ENCODE results near the gene UNC119B.

Gene UNC119B

DNA sequence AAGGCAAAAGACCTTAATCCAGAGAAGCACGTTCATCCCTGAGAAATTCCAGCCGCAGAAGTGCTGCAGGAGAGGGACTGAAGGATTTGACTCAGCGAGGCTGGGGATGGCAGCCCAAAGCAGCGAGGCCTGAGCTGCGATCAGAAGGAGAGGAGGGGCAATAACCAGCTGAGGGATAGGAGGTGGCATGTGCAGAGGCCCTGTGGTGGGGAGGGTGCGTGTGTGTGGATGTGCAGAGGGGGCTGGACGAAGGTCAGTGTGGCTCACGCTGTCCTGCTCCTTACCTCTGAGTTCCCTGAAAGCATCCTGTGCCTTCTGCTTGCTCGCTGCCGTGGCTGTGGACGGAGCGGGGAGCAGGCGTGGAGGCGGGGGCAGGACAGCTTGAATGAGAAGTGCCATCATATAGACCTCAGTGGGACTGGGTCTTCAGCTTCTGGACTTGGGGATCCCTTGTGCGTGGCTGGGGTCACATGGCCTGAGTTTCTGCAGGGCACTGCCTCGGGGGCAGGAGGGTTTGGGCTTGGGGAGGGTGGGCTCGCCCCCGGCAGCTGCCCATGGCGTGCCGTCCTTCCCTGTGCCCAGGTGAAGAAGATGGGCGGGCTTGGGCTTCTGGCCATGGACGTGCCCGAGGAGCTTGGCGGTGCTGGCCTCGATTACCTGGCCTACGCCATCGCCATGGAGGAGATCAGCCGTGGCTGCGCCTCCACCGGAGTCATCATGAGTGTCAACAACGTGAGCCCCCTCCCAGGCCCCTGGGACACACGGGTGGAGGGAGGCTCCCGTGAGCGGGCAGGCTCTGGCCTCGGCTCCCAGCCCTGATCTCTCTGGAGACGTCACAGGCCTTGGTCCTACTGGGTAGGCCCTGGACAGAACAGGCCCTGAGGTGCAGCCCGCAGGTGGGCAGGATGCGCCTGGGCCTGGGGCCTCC lies 26.4 kb downstream of the UNC119B start:
- no peaks in the 10 kb centered on the region for H3K4me1 Mint-ChIP-seq
- ATAC-seq: no peak
- no peaks in the 10 kb centered on the region for H3K36me3 Mint-ChIP-seq (ENCODE audit: low read depth)
- H3K4me3 Mint-ChIP-seq: no peak overlapping the region
- H3K9me3 Mint-ChIP-seq: no peaks in the 10 kb centered on the region
- H3K27me3 Mint-ChIP-seq: no peaks in the 10 kb centered on the region
- DNase-seq: no peak
- H3K27ac Mint-ChIP-seq: no peak overlapping the region

GRCh38 chr12:120737557-120738251 lies 27.4 kb downstream of the UNC119B start:
- no peak overlapping the region for H3K4me3 Mint-ChIP-seq
- H3K27me3 Mint-ChIP-seq: no peaks in the 10 kb centered on the region
- H3K36me3 Mint-ChIP-seq (ENCODE audit: low read depth): no peaks in the 10 kb centered on the region
- ATAC-seq (no peak), DNase-seq (no peak)
- H3K27ac Mint-ChIP-seq: no peak overlapping the region
- H3K4me1 Mint-ChIP-seq: no peaks in the 10 kb centered on the region
- H3K9me3 Mint-ChIP-seq: no peaks in the 10 kb centered on the region

- H3K9me3 Mint-ChIP-seq: no peaks in the 10 kb centered on the region
- ATAC-seq: no peak
- H3K27me3 Mint-ChIP-seq: no peaks in the 10 kb centered on the region
- no peak overlapping the region for H3K4me3 Mint-ChIP-seq
- H3K4me1 Mint-ChIP-seq: no peaks in the 10 kb centered on the region
- no peak overlapping the region for H3K27ac Mint-ChIP-seq
- H3K36me3 Mint-ChIP-seq (ENCODE audit: low read depth): no peaks in the 10 kb centered on the region
- no peak for DNase-seq
These were observed 28.2 kb downstream of the UNC119B start for GRCh38 chr12:120738252-120739030.

DNA sequence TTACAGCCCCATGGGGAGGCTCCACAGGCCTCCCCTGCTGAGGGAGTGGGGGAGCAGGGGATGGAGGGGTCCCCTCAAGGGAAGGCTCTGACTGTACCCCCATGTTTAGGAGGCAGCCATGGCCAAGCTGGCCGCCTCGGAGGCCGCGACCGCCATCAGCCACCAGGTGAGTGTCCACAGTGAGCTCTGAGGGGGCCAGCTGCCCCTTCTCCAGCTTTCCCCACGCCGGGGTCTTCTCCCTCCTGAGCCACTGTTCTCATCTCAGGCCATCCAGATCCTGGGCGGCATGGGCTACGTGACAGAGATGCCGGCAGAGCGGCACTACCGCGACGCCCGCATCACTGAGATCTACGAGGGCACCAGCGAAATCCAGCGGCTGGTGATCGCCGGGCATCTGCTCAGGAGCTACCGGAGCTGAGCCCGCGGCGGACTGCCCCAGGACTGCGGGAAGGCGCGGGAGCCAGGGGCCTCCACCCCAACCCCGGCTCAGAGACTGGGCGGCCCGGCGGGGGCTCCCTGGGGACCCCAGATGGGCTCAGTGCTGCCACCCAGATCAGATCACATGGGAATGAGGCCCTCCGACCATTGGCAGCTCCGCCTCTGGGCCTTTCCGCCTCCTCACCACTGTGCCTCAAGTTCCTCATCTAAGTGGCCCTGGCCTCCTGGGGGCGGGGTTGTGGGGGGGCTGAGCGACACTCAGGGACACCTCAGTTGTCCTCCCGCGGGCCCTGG lies 28.9 kb downstream of the UNC119B start:
- DNase-seq (no peak), ATAC-seq (no peak)
- Mint-ChIP-seq H3K9me3 (no peaks in the 10 kb centered on the region), H3K4me3 (no peak overlapping the region), H3K36me3 (ENCODE audit: low read depth) (no peaks in the 10 kb centered on the region), H3K4me1 (no peaks in the 10 kb centered on the region), H3K27me3 (no peaks in the 10 kb centered on the region), H3K27ac (no peak overlapping the region)

DNA sequence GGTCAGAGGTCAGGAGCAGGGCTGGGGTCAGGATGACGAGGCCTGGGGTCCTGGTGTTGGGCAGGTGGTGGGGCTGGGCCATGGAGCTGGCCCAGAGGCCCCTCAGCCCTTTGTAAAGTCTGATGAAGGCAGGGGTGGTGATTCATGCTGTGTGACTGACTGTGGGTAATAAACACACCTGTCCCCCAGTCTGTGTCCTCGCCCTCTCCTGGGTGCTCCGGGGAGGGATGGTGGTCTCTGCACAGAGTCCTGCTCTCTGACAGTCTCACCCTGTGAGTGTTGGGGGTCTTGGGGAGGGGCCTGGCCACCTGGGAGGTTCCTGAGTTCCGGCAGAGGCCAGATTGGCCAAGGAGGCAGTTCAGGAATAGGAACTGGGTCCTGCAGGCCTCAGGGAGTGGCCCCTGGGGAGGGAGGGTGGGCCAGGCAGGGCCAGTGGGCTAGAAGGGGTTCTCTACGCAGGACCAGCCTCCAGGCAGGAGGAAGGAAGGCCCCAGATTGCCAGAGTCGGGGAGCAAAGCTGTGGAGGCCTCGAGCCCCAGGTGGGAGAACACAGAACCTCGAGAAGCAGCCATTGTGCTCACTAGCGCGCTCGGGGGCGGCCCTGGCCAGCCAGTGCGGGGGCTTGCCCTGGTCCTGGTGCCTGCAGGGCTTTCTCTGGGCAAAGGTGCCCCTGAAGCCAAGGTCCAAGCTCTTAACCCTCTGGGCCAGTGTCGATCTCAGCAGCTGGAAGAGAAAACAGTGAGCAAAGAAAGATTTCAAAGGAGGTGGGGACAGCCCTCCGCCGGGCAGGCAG lies 29.8 kb downstream of the UNC119B start:
- no peaks in the 10 kb centered on the region for H3K9me3 Mint-ChIP-seq
- no peak overlapping the region for H3K27ac Mint-ChIP-seq
- H3K4me1 Mint-ChIP-seq: no peaks in the 10 kb centered on the region
- no peaks in the 10 kb centered on the region for H3K36me3 Mint-ChIP-seq (ENCODE audit: low read depth)
- H3K4me3 Mint-ChIP-seq: no peak overlapping the region
- no peak for ATAC-seq
- no peaks in the 10 kb centered on the region for H3K27me3 Mint-ChIP-seq
- DNase-seq: no peak

- H3K4me3 Mint-ChIP-seq: no peak overlapping the region
- no peaks in the 10 kb centered on the region for H3K9me3 Mint-ChIP-seq
- no peaks in the 10 kb centered on the region for H3K4me1 Mint-ChIP-seq
- H3K27me3 Mint-ChIP-seq: no peaks in the 10 kb centered on the region
- no peak overlapping the region for H3K27ac Mint-ChIP-seq
- DNase-seq (no peak), ATAC-seq (no peak)
- no peaks in the 10 kb centered on the region for H3K36me3 Mint-ChIP-seq (ENCODE audit: low read depth)
These were observed 30.6 kb downstream of the UNC119B start for GRCh38 chr12:120740871-120741270.

DNA sequence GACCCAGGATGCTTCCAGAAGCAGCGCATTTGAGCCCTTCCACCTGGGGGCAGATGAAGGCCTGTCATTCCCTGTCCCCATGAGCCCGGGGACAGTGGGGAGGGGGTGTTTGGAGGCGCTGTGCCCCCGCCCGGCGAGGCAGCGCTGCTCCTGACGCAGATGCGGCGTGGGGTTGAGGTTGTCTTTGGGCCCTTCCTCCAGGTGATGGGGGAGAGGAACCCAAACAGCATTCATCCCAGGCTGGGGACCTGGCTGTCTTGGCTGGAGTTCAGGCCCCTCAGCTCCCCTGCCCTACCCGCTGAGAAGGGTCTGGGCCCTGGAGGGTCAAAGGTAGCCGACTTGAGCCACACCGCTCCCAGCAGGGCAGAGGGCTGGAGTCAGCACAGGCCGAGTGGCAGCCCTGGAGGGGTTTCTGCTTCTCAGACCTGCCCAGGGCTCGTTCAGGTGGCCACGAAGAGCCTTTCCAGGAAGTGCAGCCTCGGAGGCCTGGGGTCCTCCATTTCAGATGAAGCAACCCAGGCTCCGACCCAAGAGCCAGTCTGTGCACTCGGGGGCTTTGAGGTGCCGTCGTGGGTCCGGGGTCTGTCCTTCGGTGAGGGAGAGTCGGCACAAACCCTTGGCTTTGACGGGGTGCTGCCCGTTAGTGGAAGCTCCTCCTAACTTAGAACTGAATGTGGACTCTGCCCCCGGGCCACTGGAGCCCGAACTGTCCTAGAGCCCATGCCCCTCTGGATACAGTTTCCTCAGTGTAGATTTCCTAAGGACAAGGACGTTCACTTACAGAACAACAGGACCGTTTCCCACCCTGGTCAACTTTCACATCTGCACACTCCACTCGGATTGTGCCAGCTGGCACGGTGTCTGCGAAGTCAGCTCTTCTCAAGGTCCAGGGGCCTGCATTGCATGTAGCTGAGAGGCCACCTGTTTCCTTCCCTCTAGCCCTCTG lies 31.5 kb downstream of the UNC119B start:
- H3K36me3 Mint-ChIP-seq (ENCODE audit: low read depth): no peaks in the 10 kb centered on the region
- H3K9me3 Mint-ChIP-seq: no peaks in the 10 kb centered on the region
- no peak overlapping the region for H3K27ac Mint-ChIP-seq
- H3K27me3 Mint-ChIP-seq: no peaks in the 10 kb centered on the region
- DNase-seq: no peak
- no peak overlapping the region for H3K4me3 Mint-ChIP-seq
- no peaks in the 10 kb centered on the region for H3K4me1 Mint-ChIP-seq
- no peak for ATAC-seq

GRCh38 chr12:120744922-120745493 lies 34.8 kb downstream of the UNC119B start:
- no peak for DNase-seq
- Mint-ChIP-seq H3K9me3 (no peaks in the 10 kb centered on the region), H3K27ac (no peak overlapping the region), H3K36me3 (ENCODE audit: low read depth) (no peaks in the 10 kb centered on the region), H3K27me3 (no peaks in the 10 kb centered on the region), H3K4me3 (no peak overlapping the region), H3K4me1 (no peaks in the 10 kb centered on the region)
- no peak for ATAC-seq

GRCh38 chr12:120748242-120748641 lies 38.0 kb downstream of the UNC119B start:
- ATAC-seq (no peak), DNase-seq (no peak)
- Mint-ChIP-seq H3K27ac (no peak overlapping the region), H3K27me3 (peaks cover 3% of the 10 kb centered on the region), H3K9me3 (no peaks in the 10 kb centered on the region), H3K36me3 (ENCODE audit: low read depth) (no peaks in the 10 kb centered on the region), H3K4me3 (no peak overlapping the region), H3K4me1 (no peaks in the 10 kb centered on the region)

- no peak overlapping the region for H3K27ac Mint-ChIP-seq
- H3K27me3 Mint-ChIP-seq: peaks cover 5% of the 10 kb centered on the region
- ATAC-seq: no peak
- peaks cover 4% of the 10 kb centered on the region for H3K9me3 Mint-ChIP-seq
- no peak for DNase-seq
- no peak overlapping the region for H3K4me3 Mint-ChIP-seq
- no peaks in the 10 kb centered on the region for H3K36me3 Mint-ChIP-seq (ENCODE audit: low read depth)
- H3K4me1 Mint-ChIP-seq: no peaks in the 10 kb centered on the region
These were observed 39.0 kb downstream of the UNC119B start for GRCh38 chr12:120749256-120749655.

GRCh38 chr12:120750806-120751205 lies 40.5 kb downstream of the UNC119B start:
- H3K4me1 Mint-ChIP-seq: peaks cover 5% of the 10 kb centered on the region
- DNase-seq: no peak
- ATAC-seq: no peak
- peaks cover 5% of the 10 kb centered on the region for H3K27me3 Mint-ChIP-seq
- peaks cover 4% of the 10 kb centered on the region for H3K9me3 Mint-ChIP-seq
- no peak overlapping the region for H3K4me3 Mint-ChIP-seq
- no peaks in the 10 kb centered on the region for H3K36me3 Mint-ChIP-seq (ENCODE audit: low read depth)
- no peak overlapping the region for H3K27ac Mint-ChIP-seq

- no peaks in the 10 kb centered on the region for H3K36me3 Mint-ChIP-seq (ENCODE audit: low read depth)
- peaks cover 5% of the 10 kb centered on the region for H3K4me1 Mint-ChIP-seq
- H3K4me3 Mint-ChIP-seq: no peak overlapping the region
- ATAC-seq: no peak
- H3K27me3 Mint-ChIP-seq: peaks cover 5% of the 10 kb centered on the region
- no peak overlapping the region for H3K27ac Mint-ChIP-seq
- peaks cover 4% of the 10 kb centered on the region for H3K9me3 Mint-ChIP-seq
- no peak for DNase-seq
These were observed 41.1 kb downstream of the UNC119B start for GRCh38 chr12:120751389-120751788.
